KMS-11 (cell line): ENCODE results near the gene FBXO31.

Source experiments
- H2AFZ ChIP-seq: fragments of 200-600 bp; sonication (generic); 2 replicates; pipeline ENCODE4 v1.6.1; 2016; ENCODE audit warnings: antibody characterized with exemption, mixed run types, low read depth
- H3K27ac ChIP-seq: fragments of 200-600 bp; sonication (generic); 2 replicates; pipeline ENCODE4 v1.6.1; 2016; ENCODE audit warnings: mild to moderate bottlenecking, mixed run types
- H3K27me3 ChIP-seq: fragments of 200-600 bp; sonication (generic); 2 replicates; pipeline ENCODE4 v1.6.1; 2017; ENCODE audit warnings: mild to moderate bottlenecking, low read depth, mixed run types, moderate library complexity; ENCODE audit not compliant: insufficient read depth
- H3K36me3 ChIP-seq: fragments of 200-600 bp; sonication (generic); 2 replicates; pipeline ENCODE4 v1.6.1; 2017; ENCODE audit warnings: mild to moderate bottlenecking, mixed run types; ENCODE audit not compliant: insufficient read depth
- H3K4me1 ChIP-seq: fragments of 200-600 bp; sonication (generic); 2 replicates; pipeline ENCODE4 v1.6.1; 2016; ENCODE audit warnings: mild to moderate bottlenecking, low read depth, mixed run types; ENCODE audit not compliant: poor library complexity, severe bottlenecking
- H3K4me2 ChIP-seq: fragments of 200-600 bp; sonication (generic); 2 replicates; pipeline ENCODE4 v1.7.0; 2016; ENCODE audit warnings: mild to moderate bottlenecking, mixed run types
- H3K4me3 ChIP-seq: fragments of 200-600 bp; sonication (generic); IDR thresholded peaks from 2 replicates; pipeline ENCODE4 v1.6.1; 2017; ENCODE audit warnings: low read depth, low read length, mixed read lengths; ENCODE audit not compliant: insufficient read depth
- H3K79me2 ChIP-seq: fragments of 200-600 bp; sonication (generic); 2 replicates; pipeline ENCODE4 v1.6.1; 2016; ENCODE audit warnings: low read depth, mixed run types; ENCODE audit not compliant: insufficient read depth
- H3K9ac ChIP-seq: fragments of 200-600 bp; sonication (generic); 2 replicates; pipeline ENCODE4 v1.6.1; 2016; ENCODE audit warnings: mild to moderate bottlenecking, mixed run types
- H4K20me1 ChIP-seq: fragments of 200-600 bp; sonication (generic); 2 replicates; pipeline ENCODE4 v1.6.1; 2016; ENCODE audit warnings: mild to moderate bottlenecking, mixed run types; ENCODE audit not compliant: insufficient read depth
- TF ChIP-seq, protein P1 (sequence below): fragments of 200-600 bp; sonication (generic); conservative IDR thresholded peaks from 2 replicates; pipeline ENCODE4 v1.6.1; 2017; ENCODE audit warnings: low read depth, mild to moderate bottlenecking, antibody characterized with exemption, low read length, moderate library complexity, mixed read lengths

Gene FBXO31

DNA sequence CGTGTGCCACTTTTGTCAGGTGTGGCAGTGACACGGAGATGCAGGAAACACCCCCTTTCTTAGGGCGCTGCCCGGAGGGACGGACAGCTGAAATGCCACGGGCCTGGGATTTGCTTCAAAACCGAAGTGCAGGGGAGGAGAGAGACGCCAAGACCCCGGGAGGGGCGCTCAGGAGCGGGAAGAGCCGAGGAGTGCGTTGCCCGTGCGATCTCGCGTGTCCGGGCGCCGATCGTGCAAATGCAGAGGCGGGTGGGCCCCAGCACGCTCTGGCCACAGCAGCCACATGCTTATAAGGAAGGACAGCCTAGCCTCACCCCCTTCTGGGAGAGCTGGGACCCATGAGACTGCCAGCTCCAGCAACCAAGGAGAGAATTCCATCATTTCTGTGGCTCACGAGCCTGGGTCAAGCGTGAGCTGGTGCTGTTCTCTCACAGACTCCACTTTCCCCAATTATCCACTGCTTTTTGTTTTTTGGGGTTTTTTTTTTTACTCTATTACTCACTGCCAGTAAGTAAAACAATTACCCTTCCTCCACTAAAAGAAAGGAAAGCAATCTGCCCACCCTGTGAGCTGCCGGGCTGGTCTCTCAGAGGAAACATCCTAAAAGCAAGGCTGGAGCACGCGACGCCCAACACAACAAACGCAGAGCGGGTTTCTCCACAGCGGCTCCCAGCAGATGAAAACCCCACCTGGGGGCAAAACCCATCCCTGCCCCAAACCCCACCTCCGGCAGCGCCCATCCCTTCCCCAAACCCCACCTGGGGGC lies 39.2 kb downstream of the FBXO31 start:
- H3K4me2 ChIP-seq = peak overlapping the region; percentile 51
- H2AFZ ChIP-seq = no peak overlapping the region
- H3K27ac ChIP-seq = peak overlapping the region; percentile 80
- H3K79me2 ChIP-seq = peaks cover 17% of the 10 kb centered on the region; the same call in 1 of the 2 replicates
- H3K9ac ChIP-seq = peak overlapping the region; percentile 30; the same call in 1 of the 2 replicates
- TF ChIP-seq, protein P1, sequence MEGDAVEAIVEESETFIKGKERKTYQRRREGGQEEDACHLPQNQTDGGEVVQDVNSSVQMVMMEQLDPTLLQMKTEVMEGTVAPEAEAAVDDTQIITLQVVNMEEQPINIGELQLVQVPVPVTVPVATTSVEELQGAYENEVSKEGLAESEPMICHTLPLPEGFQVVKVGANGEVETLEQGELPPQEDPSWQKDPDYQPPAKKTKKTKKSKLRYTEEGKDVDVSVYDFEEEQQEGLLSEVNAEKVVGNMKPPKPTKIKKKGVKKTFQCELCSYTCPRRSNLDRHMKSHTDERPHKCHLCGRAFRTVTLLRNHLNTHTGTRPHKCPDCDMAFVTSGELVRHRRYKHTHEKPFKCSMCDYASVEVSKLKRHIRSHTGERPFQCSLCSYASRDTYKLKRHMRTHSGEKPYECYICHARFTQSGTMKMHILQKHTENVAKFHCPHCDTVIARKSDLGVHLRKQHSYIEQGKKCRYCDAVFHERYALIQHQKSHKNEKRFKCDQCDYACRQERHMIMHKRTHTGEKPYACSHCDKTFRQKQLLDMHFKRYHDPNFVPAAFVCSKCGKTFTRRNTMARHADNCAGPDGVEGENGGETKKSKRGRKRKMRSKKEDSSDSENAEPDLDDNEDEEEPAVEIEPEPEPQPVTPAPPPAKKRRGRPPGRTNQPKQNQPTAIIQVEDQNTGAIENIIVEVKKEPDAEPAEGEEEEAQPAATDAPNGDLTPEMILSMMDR = no peak
- H3K4me1 ChIP-seq = peaks cover 37% of the 10 kb centered on the region
- no peak overlapping the region for H3K4me3 ChIP-seq
- H3K27me3 ChIP-seq = no peaks in the 10 kb centered on the region
- H3K36me3 ChIP-seq = no peaks in the 10 kb centered on the region; the same call in 1 of the 2 replicates
- H4K20me1 ChIP-seq = no peaks in the 10 kb centered on the region

DNA sequence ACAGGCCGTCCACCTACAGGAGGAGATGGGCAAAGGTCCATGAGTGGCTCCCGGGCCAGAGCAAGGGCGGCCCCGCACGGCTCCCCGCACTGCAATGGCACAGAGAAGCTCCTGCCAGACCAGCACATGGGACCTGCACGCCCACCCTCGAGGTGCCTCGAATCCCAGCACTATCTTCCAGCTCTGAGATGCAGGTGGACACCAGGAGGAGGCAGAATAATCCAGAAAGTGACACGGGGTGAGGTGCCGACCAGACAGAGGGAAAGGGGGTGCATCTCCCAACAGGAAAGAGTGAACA lies 39.9 kb downstream of the FBXO31 start:
- Histone ChIP-seq H2AFZ (no peak overlapping the region), H3K27ac (no peak overlapping the region), H3K4me1 (peaks cover 37% of the 10 kb centered on the region), H3K9ac (no peak overlapping the region), H3K4me3 (no peak overlapping the region), H4K20me1 (no peaks in the 10 kb centered on the region), H3K36me3 (no peaks in the 10 kb centered on the region; the same call in 1 of the 2 replicates), H3K4me2 (no peak overlapping the region), H3K27me3 (no peaks in the 10 kb centered on the region), H3K79me2 (peaks cover 17% of the 10 kb centered on the region; the same call in 1 of the 2 replicates)
- TF ChIP-seq, protein P1 = no peak

DNA sequence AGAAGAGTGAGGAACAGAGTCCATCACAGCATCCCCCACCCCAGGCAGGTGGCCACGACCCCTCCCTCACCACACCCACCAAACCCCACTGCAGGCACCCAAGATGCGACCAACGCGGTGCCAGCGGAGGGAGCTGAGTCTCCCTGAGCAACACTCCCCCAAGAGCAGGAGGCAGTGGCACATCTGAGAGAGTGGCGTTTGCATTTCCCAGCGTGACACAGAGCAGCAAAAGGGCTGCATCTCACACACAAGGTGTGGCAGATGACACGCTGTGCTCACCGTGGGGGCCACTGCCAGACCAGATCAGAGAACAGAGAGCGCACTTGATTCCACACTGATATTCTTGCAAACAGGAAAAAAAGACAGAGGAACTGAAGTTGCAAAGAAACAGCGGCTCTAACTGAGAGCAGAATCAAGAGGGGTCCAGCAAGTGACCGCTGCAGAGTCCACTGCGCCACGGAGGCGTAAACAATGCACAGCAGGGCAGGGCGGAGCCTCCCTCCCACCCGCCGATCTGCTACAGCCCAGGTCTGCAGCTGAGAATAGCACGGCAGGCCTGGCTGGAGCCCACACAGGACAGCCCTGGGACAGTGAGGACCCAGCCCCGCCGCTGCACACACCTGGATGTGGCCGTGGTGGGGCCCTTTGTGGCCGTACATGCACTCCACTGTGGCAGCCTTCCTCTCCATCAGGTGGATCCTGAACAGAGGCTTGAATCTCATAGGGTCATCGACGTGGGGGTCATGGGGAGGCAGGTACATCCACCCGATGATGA lies 40.4 kb downstream of the FBXO31 start:
- Histone ChIP-seq H3K4me2 (no peak overlapping the region), H4K20me1 (no peaks in the 10 kb centered on the region), H3K79me2 (peaks cover 17% of the 10 kb centered on the region; the same call in 1 of the 2 replicates), H3K36me3 (no peaks in the 10 kb centered on the region; the same call in 1 of the 2 replicates), H3K4me1 (peaks cover 37% of the 10 kb centered on the region), H3K27me3 (no peaks in the 10 kb centered on the region), H3K4me3 (no peak overlapping the region), H3K27ac (no peak overlapping the region), H3K9ac (no peak overlapping the region), H2AFZ (no peak overlapping the region)
- TF ChIP-seq, protein P1 = no peak

DNA sequence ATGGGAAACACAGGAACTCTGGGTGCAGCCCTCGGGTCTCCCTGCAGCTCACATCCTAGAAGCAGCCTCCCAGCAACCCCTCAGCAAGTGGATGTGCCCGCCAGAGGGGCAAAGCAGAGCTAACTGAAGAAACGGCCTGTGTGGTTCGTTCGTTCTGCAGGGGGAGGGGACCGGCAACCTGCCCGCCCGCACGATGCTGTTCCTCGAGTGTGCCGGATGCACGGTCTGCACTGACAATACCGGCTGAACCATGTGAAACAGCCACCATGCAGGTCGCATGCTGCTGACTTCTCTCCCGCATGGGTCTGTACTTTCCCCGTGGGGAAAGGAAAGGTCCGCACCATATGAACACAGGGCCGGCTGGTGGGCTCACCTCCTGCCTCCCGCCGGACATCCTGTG lies 41.1 kb downstream of the FBXO31 start:
- Histone ChIP-seq H3K27ac (no peak overlapping the region), H2AFZ (no peak overlapping the region), H3K4me2 (no peak overlapping the region), H3K79me2 (0 out of 2 replicates have a peak, but pooled peaks cover 17% of the 10 kb centered on the region), H3K36me3 (no peaks in the 10 kb centered on the region; the same call in 1 of the 2 replicates), H3K4me3 (no peak overlapping the region), H4K20me1 (no peaks in the 10 kb centered on the region), H3K27me3 (no peaks in the 10 kb centered on the region), H3K9ac (no peak overlapping the region), H3K4me1 (peaks cover 37% of the 10 kb centered on the region)
- TF ChIP-seq, protein P1 = no peak
